ENCODE results near the gene CYP1B1.
A peak's percentile ranks its signal among the peaks of the same experiment; 100 is the strongest.

The CYP1B1 gene

DNA sequence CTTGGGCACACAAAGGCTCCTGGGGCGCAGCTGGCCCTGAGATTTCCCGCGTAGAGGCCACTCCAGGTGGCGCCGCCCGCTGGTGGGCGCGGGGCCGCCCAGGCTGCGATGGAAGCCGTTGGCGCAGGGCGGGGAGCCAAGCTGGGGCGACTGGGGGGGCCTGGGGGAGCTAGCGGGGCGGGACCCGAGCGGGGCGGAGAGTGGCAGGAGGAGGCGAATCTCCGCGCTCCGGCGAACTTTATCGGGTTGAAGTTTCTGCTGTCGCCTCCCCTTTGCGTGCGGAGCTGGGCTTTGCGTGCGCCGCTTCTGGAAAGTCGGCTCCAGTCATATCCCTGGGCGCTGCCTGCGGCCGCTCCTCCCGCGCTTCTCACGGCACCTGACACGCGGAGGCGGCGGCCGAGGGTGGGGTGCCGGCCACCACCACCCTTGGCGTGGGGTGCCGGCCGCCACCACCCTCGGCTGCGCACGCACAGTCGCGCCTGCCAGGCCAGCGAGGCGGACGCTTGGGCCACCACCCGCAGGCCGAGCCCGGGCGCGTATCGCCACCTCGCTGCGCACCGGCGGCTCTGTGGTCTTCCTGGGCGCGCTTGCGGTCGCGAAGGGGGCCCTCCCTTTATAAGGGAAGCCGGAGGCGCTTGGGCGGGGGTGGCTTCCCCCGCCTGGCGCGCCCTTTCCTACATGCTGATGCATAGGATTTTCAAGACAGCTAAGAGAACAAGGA lies 919 bp upstream of the CYP1B1 start:
- DNase-seq (ENCODE audit: low read depth in 2 of 2): peak in 1 of 2 donors; percentile 35

DNA sequence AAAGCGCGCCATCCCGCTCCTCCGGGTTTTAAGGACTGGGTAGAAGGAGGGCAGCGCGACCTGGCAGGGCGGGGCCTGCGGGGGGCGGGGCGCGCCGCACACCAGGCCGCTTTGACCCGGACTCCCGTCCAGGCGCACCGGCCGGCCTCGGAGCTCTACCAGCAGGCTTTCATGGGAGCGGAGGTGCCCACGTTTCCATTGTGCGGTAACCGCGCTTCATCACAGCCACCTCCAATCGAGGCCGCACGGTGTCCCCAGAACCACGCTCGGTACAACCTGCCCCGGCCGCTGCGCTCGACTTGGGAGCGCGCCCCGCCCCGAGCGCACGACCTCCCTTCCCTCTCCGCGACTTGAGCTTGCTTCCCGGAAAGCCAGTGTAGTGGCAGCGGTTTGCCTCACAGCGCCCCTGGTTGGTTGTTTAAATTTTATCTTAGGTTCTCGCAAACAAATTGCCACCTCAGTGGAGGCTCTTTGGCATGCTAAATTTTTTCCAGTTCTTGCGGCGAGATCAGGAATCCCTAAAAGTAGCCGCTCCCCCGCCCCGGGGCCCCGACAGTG lies 280 bp upstream of the CYP1B1 start:
- DNase-seq (ENCODE audit: low read depth in 2 of 2): no peak

DNA sequence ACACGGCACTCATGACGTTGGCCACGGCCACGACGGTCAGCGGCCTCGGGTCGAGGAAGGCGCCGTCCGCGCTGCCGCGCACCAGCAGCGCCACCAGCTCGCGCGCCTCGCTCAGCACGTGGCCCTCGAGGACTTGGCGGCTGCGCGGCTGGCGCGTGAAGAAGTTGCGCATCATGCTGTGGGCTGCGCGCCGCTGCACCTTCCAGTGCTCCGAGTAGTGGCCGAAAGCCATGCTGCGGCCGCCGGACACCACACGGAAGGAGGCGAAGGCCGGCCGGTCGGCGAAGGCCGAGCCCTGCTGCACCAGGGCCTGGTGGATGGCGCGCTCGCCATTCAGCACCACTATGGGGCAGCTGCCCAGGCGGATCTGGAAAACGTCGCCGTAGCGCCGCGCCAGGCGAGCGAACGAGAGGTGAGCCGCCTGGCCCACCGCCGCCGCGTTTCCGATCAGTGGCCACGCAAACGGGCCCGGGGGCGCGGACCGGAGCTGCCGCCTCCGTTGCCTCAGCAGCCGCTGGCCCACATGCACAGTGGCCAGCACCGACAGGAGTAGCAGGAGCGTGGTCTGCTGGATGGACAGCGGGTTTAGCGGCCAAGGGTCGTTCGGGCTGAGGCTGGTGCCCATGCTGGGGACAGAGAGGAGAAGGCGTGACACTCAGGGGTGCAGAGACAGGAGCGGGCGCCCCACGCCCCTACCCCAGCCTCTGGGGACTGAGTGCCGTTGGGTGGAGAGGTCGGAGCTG lies 1.0 kb downstream of the CYP1B1 start:
- no peak for DNase-seq (ENCODE audit: low read depth in 2 of 2)

DNA sequence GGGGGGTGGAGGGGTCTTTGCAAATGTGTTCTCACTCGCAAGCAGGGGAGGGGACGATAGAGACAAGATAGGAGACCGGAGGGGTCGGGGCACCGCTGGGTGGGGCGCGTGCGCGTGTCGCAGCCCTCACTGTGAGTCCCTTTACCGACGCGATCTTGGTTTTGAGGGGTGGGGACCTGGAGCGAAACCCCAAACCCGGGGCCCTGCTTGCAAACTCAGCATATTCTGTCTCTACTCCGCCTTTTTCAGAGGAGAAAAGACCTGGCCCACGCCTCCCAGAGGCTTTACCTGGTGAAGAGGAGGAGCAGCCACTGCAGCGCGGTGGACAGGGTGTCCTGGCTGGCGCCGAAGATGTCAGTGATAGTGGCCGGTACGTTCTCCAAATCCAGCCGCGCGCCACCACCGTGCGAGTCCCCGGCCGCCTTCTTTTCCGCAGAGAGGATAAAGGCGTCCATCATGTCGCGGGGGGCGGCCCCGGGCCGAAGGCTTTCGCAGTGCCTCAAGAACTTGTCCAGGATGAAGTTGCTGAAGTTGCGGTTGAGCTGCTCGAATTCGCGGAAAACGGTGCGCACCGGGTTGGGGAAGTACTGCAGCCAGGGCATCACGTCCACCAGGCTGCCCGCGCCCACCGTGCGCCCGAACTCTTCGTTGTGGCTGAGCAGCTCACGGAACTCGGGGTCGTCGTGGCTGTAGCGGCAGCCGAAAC lies 1.7 kb downstream of the CYP1B1 start:
- DNase-seq (ENCODE audit: low read depth in 2 of 2): no peak

DNA sequence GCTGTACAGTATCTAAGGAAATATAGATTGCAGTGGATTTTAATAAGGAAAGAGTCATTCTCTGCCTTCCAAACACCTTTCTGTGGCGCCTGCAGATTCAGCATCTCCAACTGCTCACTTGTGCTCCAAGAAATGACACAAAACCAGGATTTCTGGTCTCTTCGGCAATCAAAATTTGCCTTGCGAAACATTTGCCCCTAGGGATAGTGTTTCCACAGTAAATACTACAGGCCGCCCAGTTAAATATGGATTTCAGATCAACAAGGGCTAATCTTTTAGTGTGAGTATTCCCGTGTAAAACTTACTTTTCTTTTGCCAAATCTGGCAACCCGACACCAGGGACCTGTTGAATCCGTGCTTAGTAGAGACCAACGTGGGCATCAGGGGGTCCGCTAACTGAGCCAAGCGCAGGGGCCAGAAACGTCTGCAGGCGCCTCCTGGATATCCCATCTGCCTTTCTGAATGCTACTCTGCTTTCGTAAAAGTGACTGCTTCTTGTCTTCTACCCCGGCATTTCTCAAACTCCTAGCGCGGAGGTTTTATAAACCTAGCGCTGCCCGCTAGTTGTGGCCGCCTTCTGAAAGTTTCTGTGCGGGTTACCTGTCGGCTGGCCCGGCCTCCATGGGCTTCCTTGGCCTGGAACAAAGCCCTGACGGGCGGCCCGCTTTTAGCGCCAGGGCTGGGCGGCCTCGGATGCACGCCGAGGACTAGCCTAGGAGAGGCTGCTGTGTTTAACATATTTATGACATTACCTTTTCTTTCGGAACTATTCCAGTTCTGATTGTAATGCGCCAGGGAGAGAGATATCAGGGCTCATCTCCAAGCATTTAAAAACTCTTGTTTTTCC lies 2.5 kb downstream of the CYP1B1 start:
- no peak for DNase-seq (ENCODE audit: low read depth in 2 of 2)

DNA sequence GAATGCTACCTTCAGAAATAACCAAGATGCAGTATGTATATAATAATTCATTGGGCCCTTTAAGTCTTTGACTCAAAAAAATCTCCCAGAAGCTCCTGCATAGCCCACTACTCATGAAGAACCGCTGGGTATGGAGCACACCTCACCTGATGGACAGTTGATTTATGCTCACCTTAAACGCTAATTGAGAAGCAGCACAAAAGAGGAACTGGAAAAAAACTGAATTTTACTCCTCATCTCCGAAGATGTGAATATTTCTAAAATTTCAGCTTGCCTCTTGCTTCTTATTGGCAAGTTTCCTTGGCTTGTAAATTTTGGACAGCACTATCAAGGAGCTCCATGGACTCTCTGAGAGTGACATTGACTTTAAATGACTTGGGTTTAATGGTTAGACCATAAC lies 5.5 kb downstream of the CYP1B1 start:
- no peak for DNase-seq (ENCODE audit: low read depth in 2 of 2)

DNA sequence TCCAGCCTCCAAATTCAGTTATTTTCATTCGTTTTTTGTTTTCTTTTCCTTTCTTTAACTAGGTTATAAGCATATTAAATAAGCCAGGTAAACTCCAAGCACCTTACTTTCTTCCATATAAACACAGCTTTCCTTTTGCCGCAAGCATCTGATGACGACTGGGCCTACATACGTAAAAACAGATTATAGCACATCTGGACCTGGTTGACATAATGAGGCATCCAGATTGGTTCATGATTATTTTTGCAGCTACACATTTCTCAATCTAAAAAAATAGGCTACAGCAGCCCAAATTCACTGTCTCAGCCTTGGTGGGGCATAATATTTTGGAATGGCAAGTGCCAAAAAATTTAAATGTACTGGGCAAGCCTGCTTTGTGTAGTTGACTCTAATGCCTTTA lies 7.7 kb downstream of the CYP1B1 start:
- DNase-seq (ENCODE audit: low read depth in 2 of 2): no peak

DNA sequence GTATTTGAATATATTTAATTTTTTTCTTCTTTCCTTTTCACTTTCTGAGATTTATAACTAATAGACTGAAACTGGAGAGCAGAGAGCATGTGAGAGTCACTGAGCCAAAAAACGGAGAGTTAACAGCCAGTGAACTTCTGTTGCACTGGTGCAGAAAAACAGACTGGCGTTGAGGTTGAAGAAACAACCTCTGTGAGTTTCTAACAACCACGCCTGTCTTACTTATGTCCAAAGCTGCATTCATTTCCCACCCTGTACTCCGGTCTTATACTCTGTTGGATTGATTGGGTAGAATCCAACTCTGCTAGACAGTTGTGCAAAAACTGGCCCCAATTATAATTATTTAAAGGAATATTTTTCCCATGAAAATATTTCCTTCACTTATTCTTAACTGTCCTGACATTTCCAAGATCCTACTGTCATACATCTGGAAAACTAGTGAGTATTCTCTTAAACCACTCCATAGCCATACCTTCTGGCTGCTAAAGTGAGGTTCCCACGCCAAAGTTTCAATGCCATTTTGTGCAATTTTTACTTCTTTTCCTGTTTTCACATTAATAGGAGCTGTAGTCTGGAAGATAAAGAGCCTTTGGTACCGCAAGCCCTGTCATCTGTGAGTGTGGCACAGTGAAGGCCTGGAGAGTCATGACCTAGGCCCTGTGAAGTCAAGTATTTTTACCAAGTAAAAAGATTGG lies 9.4 kb downstream of the CYP1B1 start:
- no peak for DNase-seq (ENCODE audit: low read depth in 2 of 2)

DNA sequence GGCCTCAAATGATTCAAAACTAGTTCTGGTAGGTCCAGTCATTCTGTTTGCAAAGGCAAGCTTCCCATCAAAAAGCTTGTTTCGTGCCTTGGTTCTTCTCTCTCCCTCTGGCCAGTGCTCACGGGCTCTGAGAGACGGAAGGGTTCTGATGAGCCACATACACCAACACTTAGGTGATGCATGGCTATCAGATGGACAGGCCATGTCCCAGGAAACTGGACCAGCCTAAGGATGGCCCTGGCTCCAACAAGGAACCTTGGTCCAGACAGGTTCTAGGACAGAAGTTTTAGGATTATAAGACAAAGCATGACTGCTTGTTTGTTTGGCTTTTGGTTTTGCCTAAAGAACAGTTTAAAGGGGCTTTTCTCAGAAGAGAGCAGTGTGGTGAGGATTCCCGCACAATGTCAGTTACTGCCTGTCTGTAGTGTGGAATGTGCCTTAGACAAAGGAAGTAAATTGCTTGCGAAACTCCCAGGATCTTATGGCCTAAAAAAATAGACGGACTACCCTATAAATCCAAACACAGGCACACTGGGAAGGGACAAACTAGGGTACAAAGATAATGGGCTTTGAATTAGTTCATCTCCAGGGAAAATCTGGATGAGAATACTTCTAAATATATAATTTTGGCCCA lies 10.3 kb downstream of the CYP1B1 start:
- no peak for DNase-seq (ENCODE audit: low read depth in 2 of 2)

DNA sequence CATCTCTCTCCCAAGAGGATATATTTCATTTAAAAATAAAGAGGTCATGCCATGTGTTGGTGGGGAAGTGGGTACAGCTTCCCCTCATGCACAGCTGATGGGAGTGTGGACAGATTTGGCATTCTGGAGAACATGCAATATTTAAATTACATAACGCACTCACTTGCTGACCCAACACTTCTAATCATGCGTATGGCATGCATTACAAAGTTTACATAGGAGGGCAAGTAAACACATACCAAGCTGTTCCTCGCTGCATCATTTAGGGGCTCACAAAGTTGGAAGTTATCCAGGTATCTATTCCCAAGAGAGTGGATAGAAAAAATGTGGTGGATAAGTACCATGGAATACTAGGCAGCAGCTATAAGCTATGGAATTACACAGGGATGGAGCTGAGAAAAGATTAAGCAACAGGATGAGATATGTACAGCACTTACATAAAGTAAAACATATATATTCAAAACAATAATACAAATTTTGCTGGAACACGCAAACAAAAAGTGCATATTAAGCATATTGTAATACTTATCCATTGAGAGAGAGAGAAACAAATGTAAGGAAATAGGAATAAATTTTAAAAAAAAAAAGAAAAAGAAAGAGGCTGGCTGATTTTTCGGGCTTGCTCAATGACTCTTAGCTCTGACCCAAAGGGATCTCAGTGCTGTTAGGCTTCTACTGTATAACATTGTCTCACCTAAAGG lies 11.0 kb downstream of the CYP1B1 start:
- no peak for DNase-seq (ENCODE audit: low read depth in 2 of 2)

DNA sequence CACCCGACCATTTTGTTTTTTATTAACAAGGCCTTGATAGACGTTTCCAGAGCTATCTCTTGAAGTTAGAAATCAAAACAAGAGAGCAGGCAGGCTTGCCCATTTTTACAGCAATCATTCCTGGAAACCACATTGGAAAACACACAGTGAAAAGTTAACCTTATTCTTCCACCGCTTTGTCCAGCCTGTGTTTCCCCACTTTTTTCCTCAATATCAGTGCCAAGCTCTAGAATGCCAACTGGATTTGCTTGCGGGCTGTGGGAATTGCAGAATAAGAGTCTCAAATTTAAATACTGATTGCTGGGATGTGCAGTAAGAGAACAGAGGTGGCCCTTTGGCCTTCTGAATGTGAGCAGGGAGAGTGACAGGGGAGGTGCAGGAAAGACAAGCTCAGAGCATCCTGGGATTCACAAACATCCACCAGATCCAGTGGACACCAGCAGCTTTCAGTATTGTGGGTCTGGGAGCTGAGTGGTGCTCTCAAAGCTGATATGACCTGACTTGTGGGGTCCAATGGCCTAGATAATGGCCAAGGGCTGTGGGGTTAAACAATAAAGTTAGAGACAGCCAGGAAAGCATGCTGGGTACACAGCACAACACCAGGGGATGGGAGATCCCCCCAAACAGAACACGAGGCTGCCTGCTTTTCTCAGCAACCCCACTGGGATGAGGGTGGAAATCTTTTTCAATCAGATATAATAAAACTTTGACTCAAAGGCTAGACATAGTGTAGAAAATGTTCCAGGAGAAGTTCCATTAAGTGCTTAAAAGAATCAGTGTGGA lies 15.5 kb downstream of the CYP1B1 start:
- no peak for DNase-seq (ENCODE audit: low read depth in 2 of 2)

DNA sequence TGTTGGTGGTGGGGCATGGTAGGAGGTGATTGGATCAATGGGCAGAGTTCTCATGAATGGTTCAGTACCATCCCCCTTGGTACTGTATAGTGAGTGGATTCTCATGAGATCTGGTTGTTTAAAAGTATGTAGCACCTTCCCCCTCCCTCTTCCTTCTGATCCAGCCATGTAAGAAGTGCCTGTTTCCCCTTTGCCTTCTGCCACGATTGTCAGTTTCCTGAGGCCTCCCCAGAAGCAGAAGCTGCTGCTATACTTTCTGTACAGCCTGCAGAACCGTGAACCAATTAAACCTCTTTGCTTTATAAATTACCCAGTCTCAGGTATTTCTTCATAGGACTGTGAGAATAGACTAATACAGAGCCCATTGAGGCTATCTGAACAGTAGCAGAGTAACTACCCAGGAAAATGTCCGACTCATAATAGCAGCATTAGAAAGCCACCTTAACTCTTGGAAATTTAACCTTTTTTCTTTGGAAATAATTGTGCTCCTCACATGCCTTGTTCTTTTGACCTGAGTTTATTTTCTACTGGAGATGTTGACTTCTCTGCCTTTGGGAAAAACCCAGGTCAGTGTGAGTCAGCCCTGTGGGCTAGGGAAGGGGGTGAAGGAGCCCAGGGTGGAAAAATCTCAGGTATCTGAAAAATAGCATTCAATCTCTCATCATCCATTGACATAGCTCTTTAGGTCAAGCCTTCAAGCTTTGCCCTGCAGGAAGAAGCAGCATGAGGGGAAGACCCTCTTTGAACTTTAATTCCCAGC lies 18.1 kb downstream of the CYP1B1 start:
- DNase-seq (ENCODE audit: low read depth in 2 of 2): no peak

DNA sequence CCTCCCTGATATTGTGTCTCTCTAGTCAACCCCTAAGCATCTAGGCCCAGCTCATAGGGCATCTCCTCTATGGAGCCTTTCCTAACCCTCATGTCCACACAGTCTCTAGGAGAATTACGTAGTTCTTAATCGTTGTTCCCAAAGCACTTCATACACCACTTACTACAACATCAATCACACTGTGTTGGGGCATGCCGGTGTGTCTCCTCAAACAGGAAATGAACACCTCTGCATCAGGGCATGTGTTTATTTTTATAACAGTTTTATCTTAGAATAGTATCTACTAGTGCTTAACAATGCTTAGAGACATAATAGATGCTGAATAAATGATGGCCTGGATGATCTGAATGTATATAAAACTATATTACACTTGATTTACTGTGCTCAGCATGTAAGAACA lies 19.7 kb downstream of the CYP1B1 start:
- no peak for DNase-seq (ENCODE audit: low read depth in 2 of 2)

DNA sequence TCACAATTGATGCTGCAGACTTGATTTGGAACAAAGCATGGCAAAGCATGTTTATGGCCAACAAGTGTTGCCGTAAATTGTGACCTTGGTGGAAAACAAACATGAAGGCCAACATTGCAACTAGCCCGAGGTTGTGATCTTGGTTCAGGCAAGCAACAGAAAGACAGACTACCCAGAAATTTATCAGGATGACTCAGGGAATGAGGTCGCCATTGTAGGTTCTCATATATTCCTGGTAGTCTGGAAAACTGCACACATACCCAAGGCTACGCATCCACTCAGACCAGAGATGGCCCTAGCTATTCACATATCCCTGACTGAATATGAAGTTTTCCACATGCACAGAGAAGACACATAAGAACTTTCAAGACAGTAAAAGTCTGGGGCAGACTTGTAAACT lies 30.1 kb downstream of the CYP1B1 start:
- no peak for DNase-seq (ENCODE audit: low read depth in 2 of 2)

DNA sequence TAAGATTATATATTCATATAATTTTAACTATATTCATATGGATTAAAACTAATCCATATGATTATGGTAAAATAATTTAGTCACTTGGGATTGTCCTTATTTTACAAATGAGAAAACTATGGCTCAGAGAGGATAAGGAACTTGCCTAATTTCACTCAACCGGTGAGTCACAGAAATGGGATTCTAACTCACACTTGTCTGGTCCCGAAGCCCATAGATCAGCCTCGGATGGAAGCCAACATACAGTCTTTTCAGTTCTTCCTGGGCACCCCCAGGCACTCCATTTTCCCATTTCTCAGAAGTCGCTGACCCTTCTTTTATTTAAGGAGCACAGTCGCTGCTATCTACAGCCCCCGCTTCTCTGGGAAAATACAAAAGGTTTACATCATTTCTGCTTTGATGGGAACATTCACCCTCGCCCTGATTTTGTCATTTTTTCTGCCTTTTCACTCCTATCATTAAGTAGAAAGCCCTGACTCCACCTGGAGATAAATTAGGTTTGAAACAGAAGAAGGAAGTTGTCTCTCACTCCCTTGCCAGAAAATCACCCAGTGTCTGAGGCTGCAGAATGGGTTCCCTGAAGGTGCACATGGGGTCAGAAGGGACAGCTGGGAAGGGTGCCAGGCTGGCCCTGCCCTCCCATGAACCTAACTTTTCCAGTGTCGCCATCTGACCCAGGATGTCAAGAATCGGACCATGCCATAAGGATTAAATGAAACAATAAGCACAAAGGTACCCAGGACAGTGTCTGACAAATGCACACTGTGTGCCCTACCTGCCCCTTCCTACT lies 36.6 kb downstream of the CYP1B1 start:
- DNase-seq (ENCODE audit: low read depth in 2 of 2): no peak

DNA sequence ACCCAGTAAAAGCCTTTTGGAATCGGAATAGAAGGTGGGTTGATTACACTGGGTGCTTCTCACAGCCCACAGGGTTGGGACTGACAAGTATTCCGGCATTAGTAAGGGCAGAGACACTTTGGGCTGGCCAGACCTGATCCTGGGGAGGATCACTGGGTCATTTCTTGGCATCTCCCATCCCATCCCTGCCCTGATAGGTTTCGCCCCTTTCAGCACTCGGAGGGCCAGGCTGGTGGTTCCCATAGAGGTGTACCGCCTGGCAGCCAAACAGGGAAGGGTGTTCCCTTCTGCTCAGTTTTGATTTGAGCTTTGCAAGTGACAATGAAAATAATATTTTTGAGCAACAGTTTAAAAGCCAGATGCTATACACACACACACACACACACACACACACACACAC lies 37.3 kb downstream of the CYP1B1 start:
- DNase-seq (ENCODE audit: low read depth in 2 of 2): no peak

DNA sequence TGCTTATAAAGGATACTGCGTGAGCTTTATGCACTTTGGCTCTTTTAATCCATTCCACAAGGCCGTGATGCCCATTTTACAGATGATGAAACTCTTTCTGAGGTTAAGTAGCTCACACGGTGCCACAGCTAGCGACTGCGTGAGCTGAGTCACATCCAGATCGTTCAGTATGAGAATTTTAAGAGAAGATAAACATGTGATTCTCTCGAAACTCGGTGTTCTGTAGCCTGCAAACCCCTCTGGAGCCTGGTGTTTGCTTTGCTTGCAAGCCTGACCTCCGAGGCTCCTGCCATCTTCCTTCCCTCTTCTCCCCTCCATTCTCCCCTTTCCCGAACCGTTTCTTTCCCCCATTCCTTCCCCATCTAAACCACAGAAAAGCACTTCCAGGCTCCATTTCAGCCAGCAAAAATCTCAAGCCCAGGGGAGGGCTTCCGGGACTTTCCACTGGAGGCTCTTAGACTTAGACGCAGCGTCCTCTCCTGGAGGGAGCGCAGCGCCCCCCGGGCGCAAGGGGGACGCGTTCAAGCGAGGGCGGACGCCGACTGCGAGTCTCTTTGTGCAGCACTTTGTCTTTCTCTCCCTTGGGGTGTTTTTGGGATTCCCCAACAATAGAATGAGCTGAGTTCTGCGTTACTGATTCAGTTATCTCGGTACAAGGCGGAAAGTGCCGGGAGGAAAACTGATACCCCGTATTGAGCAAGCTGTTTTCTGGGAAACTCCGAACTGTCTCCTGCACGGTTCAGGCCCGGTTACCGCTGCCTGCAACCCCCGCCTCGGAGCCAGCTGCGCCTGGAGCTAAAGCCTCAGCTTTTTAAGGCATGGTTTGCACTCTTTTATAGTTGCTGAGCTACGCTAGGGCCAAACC lies 38.0 kb downstream of the CYP1B1 start:
- no peak for DNase-seq (ENCODE audit: low read depth in 2 of 2)
